MM.1S (cell line): ENCODE measurements around the gene MALRD1.

Source experiments
- CTCF ChIP-seq: fragments of 300-600 bp; sonication (generic); IDR thresholded peaks from 2 replicates; pipeline ENCODE4 v1.5.1; 2016; ENCODE audit warnings: antibody characterized with exemption, low read length, mixed read lengths
- EZH2 ChIP-seq: fragments of 300-600 bp; sonication (generic); optimal IDR thresholded peaks from 2 replicates; pipeline ENCODE3; 2017; ENCODE audit warnings: low read depth, mild to moderate bottlenecking, antibody characterized with exemption, low read length, mixed read lengths

GRCh38 chr10:19778996-19779395, 730.4 kb downstream of the MALRD1 start:
- no peak for TF ChIP-seq CTCF
- no peak for TF ChIP-seq EZH2
